AG04450 (cell line): ENCODE measurements around the gene SF3A2. TPM values are rescaled to one million over a fixed set of nuclear protein-coding genes. Genes with fewer than 3 reads are reported as not detected.

Source experiments
- CTCF ChIA-PET: fragments of 300-600, 350-600 bp; formaldehyde crosslinking; extraction: SDS; loops from one replicate; lab custom pipeline; 2022; ENCODE audit warnings: antibody characterized with exemption, inconsistent platforms; lab: Charles Lee
- POLR2A ChIA-PET: fragments of 350-600 bp; formaldehyde crosslinking; extraction: SDS; loops from one replicate; lab custom pipeline; 2021; ENCODE audit warnings: antibody characterized with exemption, inconsistent platforms; lab: Yijun Ruan, JAX
- DNase-seq: peaks from one replicate; pipeline ENCODE4 v3.0.0-alpha.2; 2011; ENCODE audit warnings: low read depth, low spot score
- H3K27ac ChIP-seq: one replicate; pipeline ENCODE4 v1.5.1; 2012; ENCODE audit warnings: low read depth, low read length, control low read depth
- H3K27me3 ChIP-seq: one replicate; pipeline ENCODE4 v1.6.0; 2012; ENCODE audit warnings: low read length; ENCODE audit not compliant: control insufficient read depth, insufficient read depth
- H3K4me3 ChIP-seq: 2 replicates; pipeline ENCODE4 v1.5.1; 2011; ENCODE audit warnings: mild to moderate bottlenecking, low read depth, low read length, control low read depth
- H3K9me3 ChIP-seq: 2 replicates; pipeline ENCODE4 v1.5.1; 2012; ENCODE audit warnings: low read length; ENCODE audit not compliant: control insufficient read depth, insufficient read depth
- CTCF ChIP-seq: IDR thresholded peaks from 2 replicates; pipeline ENCODE4 v1.5.1; 2011; ENCODE audit warnings: low read depth, low read length, control low read depth, inconsistent platforms
- polyA plus RNA-seq: library from polyadenylated mRNA; depleted of rRNA; stranded (reverse); fragments of >200 nt; gene quantifications from 2 replicates; pipeline ENCODE4 v1.2.3, GENCODE V29; 2011

Gene SF3A2
- polyA plus RNA-seq, 1 experiment = 7.0 TPM

- no peak overlapping the region for H3K27ac ChIP-seq
- ChIA-PET POLR2A (interaction anchor here (0.6 kb wide), 1 partner anchor 405 kb away, joined by 3 read pairs; no protein-coding TSS in a partner anchor), CTCF (interaction anchor here (0.5 kb wide), 1 partner anchor 206 kb away, joined by 5 read pairs; no protein-coding TSS in a partner anchor)
- no peaks in the 10 kb centered on the region for H3K9me3 ChIP-seq
- TF ChIP-seq CTCF = peak; percentile 53
- H3K4me3 ChIP-seq = no peak overlapping the region
- H3K27me3 ChIP-seq = no peaks in the 10 kb centered on the region
- no peak for DNase-seq
Measured at GRCh38 chr19:2261438-2262172, 25.0 kb downstream of the SF3A2 start.

DNA sequence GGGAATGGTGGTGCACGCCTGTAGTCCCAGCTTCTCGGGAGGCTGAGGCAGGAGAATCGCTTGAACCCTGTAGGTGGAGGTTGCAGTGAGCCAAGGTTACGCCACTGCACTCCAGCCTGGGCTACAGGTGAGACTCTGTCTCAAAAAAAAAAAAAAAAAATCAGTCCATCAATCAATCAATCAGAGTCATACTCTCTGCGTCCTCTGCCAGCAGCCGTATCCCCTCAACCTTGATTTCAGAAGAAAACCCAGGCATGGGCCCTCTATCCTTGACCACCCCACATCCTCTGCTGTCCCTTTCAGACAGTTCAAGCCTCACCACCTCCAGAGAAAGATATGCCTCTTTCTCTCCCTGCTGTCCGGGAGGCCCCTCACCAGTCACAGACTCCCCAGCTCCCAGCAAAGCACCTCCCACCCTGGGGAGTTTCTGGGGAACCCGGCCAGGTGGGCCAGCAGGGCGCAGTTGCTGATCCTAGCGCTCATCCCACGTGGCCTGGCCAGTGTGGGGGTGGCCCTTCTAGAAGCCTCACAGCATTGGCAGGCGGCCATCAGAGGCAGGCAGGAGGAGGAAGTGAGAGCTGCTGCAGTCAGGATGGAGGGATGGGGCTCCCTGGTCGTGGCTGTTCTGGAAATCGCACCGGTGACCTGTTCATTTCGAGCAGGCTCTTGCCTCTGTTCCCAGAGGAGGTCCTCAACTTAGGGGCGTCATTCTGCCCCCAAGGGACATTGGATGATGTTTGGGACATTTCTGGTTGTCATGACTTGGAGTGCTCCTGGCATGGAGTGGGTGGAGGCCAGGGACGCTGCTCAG is 29.8 kb downstream of the SF3A2 start:
- H3K4me3 ChIP-seq = no peak overlapping the region
- ChIA-PET CTCF (no interaction called here), POLR2A (no interaction called here)

GRCh38 chr19:2268480-2268830 is 31.8 kb downstream of the SF3A2 start:
- CTCF ChIA-PET = no interaction called here
- DNase-seq = no peak
- no peak overlapping the region for H3K27ac ChIP-seq

More for the DNA sequence above, 29.8 kb downstream of the SF3A2 start:
- TF ChIP-seq CTCF = no peak
- peaks cover 4% of the 10 kb centered on the region; the same call in 1 of the 2 replicates for H3K9me3 ChIP-seq
- no peaks in the 10 kb centered on the region for H3K27me3 ChIP-seq
- H3K27ac ChIP-seq = no peak overlapping the region
- DNase-seq = peak; percentile 34

DNA sequence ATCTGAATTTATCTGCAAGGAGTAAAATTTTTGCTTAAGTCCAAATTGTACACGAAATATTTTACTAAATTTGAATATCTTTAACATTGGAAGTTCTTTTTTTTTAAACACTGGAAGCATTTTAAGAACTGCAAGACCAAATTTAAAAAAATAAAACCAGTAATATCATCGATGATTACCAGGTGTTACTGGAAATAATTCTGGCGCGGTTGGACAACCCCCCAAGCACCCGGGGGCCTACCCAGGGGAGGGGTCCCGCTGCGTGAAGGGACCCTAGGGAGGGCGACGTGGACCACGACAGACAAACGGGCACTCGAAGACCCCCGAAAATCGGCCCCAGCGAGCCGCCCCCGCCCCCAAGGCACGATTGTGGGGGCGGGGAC is 32.2 kb downstream of the SF3A2 start:
- TF ChIP-seq CTCF = no peak
- Histone ChIP-seq H3K27me3 (no peaks in the 10 kb centered on the region), H3K27ac (no peak overlapping the region), H3K4me3 (peak overlapping the region; percentile 75), H3K9me3 (peaks cover 11% of the 10 kb centered on the region; the same call in 1 of the 2 replicates)
- CTCF ChIA-PET = no interaction called here
- DNase-seq = no peak
- POLR2A ChIA-PET = interaction anchor here (0.7 to 1.1 kb wide), 2 partner anchors 11 to 14 kb away, joined by 3 read pairs; no protein-coding TSS in a partner anchor

More at GRCh38 chr19:2268480-2268830, 31.8 kb downstream of the SF3A2 start:
- Histone ChIP-seq H3K27me3 (no peaks in the 10 kb centered on the region), H3K9me3 (peaks cover 11% of the 10 kb centered on the region; the same call in 1 of the 2 replicates), H3K4me3 (no peak overlapping the region)
- POLR2A ChIA-PET = interaction anchor here (0.7 kb wide), 1 partner anchor 10 kb away, joined by 3 read pairs; no protein-coding TSS in a partner anchor
- no peak for TF ChIP-seq CTCF
